GM20431 (cell line): ENCODE data around the gene MGST3.

Experiments used
- in situ Hi-C: fragments of 300-500 bp; cut with MseI, MboI; formaldehyde crosslinking; loops from one replicate; pipeline ENCODE4 v1.15.0; 2020; ENCODE audit warnings: low sequenced_read_pairs; ENCODE audit not compliant: unreplicated experiment

MGST3 gene

DNA sequence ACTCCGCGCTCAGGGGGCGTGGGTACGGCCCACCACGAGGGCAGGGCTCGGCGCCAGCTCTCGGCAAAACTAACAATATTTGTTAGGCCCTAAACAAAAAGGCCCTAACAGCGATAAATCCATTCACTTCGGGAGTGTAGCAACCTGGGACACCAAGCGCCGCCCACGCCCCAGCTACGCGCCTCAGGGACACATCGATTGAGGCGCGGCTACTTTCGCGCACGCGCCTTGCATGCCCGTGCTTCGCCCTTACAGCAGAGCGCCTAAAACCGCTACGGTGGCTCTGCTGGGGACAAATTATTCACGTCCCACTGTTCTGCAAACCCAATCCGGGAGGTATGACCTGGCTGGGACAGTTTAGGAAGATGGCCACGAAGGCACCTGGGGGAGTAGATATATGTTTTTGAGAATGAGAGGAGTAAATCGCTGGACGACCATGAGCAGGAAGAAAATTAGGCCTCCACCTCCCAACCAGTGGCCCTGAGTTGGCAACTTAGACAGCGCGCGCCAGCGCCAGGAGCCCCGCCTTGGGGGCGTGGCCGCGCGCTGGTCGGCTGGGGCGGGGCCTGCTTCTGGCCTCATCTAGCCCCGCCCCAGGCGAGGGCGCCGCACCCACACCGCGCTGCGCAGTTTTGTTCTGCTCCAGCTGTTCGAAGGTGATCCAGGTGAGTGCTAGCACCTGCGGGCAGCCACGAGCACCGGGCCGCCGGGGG, at the start of gene MGST3:
Gene MGST3, plus strand, starts transcription at position 606 of the 713 bp plus-strand sequence. CDS start 18,614 bp downstream, outside the sequence.
- in situ Hi-C loops: no loop called here

DNA sequence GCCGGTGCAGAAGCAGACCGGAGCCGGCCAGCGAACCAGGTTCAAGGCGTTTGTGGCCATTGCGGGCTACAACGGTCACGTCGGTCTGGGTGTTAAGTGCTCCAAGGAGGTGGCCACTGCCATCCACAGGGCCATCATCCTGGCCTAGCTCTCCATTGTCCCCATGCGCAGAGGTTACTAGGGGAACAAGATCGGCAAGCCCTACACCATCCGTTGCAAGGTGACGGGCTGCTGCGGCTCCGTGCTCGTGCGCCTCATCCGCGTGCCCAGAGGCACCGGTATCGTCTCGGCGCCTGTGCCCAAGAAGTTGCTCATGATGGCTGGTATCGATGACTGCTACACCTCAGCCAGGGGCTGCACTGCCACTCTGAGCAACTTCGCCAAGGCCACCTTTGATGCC, 49.1 kb upstream of the MGST3 start:
- in situ Hi-C loops: no loop called here

DNA sequence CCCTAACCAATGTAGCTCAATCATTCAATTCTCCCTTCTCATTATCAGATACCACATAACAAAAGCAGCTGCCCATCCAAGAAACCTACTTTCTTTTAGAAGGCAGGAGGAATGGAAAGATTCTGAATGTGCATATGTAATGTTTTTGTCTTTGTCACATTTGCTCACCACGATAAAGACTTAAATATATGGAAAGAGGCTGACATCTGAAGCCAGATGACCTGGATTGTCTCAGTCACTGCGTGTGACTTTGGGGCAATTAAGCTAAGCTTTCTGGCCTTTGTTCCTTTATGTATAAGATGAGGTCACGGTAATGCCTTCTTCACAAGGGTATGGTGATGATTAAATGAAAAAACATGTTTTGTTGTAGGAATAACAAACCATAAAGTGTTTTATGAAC, 44.6 kb upstream of the MGST3 start:
- in situ Hi-C loops: no loop called here

DNA sequence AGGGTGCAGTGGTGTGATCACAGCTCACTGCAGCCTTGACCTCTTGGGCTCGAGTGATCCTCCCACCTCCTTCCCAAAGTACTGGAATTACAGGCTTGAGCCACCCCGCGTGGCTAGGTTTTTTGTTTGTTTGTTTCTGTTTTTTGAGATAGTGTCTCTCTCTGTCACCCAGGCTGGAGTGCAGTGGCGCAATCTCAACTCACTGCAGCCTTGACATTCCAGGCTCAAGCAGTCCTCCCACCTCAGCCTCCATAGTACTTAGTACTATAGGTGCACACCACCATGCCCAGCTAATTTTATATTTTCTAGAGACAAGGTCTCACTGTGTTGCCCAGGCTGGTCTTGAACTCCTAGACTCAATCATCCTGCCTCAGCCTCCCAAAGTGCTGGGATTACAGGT, 39.6 kb upstream of the MGST3 start:
- in situ Hi-C loops: loop anchor here (5.0 kb wide), 1 partner anchor 199 kb away; no protein-coding TSS in a partner anchor

DNA sequence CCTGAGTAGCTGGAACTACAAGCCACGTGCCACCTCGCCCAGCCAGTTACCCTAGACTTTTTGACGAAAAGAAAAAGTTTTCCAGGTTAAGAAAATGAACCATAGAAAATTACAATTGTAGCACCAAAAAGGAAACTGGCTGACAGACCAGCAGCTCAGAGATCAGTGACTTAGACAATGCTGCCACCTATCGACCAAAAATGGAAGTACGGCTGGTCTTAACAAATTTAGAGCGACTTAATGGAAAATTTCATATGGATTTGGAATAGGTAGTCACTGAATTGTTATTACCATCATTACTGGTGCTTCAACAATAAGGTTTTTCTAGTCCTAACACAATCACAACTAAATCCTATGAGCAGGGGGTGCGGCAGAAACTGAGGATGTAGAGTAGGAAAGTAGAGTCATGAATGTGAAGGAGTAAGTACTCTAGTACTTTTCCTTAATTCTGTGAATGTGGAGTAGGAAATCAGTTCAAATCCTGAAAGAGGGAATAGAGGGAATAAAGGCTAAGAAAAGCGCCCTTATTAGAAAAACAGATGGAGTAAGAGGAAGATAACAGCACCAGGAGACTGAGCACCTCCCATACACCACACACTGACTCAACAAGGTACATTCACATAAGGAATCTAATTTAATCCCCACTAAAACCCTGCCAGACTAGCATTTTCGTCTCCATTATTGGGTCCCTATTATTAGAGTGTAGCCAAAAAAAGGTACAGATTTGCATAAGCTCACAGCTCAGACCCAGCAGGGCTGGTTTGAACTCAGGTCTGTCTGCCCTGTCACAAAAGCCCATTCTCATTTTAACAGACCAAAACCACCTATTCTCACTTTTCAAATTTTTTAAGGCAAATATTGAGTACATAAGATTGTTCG, 37.9 kb upstream of the MGST3 start:
- in situ Hi-C loops: loop anchor here (5.0 kb wide), 1 partner anchor 201 kb away; no protein-coding TSS in a partner anchor

DNA sequence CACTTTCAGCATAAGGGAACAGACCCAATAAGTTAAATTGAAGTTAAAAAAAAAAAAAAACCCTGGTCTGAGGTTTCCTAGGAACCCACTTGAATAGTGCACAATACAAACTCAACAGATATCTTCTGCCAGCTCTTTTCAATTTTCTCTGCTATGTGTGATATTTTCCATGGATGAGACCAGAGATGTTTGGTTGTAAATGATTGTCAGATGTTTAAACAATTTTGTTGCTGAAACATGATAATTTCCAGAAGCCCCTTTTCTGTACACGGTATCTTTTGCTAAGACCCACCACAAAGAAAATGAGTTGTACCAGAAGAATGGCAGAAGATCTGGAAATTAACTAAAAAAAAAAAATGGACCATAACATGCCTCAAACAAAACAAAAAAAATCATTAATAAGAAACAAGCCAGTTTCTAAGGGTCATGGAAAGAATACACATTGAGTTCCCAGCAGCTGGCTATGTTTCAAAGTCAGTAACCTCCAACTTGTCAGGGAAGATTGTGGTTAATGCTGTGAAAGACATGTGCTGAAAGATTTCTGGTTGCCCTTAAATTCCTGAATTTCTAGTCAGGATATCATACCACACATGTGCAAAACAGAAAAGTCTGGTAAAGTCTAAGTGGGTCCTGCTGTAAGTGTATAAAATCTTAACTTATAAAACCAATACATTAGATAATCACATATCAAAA, 35.6 kb upstream of the MGST3 start:
- in situ Hi-C loops: no loop called here

DNA sequence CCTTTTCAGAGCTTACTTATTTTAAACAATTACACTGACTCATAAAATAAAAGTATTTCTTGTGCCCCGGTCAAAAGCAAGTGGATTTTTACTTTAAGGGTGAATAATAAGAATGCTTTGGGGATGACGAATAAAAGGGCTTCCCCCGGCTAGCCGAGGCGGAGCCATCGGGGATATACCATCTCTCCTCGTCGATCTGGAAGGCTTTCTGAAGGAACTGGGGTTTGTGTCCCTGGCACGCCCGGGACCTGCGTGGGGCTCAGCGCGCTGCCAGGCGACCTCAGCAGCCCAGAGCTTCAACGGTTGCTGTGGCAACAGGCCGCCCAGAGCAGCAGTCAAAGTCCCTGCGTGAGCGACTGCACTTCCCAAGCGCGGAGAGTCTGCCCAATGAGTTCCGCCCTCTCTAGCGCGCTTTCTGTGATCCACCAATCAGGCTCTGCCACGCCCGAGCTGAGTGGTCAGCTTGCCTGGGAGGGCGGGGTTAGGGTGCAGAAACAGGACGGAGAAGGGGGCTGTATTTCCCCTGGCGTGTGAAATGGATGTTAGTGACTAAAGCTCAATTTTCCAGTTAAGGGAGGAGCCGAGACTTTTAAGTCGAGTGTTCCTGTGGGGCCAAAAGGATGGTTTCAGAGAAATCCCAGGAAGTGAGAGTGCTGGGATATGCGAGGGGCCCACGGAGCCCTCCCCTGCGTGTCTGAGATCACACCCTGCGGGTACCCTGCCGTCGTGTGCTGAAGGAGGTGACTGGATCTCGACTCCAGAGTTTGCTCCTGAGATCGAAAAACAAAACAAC, 33.0 kb upstream of the MGST3 start:
- in situ Hi-C loops: no loop called here

DNA sequence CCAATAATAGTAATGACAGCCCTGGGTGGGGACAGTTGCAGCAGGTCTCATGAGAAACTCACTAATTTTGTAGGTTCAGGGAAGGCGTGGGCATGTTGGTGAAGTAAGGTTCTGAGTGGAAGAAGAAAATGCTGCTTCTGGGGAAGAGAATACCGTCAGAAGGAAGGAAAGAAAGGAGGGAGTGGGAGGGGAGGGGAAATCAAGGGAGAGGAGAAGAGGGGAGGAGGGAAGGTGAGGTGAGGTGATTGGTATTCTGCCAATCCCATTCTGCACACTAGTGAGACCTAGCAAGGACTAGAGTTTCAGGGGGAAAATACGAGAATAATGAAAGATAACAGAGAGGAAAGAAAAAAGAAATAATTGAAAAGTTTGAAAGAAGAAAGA, 32.4 kb upstream of the MGST3 start:
- in situ Hi-C loops: no loop called here

DNA sequence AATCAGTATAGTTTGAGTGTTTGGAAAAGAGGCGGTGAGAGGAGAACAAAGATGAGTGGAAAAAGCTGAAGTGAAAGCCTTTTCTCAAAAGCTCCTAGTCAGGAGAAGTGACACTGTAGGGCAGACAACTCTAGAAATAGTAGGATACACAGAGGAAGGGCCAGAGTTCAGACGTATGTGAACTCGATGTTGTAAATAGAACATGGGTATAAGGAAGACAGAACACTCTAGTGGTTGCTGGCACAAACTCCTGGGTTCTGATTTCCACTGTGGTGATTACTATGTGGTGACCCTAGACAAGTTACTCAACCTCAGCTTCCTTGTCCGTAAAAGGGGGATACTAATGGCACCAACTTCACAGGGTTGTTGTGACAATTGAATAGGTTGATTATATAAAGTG, 30.2 kb upstream of the MGST3 start:
- in situ Hi-C loops: loop anchor here (25.0 kb wide), 1 partner anchor 312 kb away; no protein-coding TSS in a partner anchor

DNA sequence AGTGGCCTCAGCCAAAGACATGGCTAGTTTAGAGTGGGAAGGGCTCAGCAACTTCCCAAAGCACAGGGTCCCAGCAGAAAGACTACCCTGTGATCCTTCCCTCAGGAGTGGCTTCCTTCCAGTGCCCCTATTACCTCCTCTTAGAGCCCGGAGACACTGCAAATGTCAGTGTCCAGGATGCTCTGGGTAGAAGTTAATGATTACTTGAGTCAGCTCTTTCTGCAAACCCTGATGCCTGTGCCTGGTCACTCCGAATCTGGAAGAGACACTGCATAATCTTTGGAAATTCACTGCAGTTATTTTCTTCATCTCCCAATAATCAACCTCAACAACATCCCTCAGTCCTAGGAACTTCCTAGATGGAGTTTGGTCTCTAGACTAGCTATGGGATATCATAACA, 27.2 kb upstream of the MGST3 start:
- in situ Hi-C loops: loop anchor here (25.0 kb wide), 1 partner anchor 308 kb away; no protein-coding TSS in a partner anchor

DNA sequence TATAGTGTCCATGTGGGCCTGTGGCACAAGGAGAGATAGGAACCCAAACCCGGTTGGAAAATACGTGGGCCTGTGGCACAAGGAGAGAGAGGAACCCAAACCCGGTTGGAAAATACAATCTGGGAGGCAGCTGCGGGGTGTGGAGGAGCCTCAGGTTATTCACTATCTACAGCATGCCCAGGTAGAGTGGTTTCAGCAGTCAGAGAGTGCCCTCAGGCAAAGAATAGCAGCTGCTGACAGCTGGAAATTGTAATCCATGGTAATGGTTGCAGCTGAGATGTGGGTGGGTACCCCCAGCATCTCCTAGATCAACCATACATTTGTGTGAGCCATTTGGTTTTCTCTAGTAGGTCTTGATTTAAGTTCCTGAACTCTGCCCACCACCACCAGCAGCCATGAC, 25.8 kb upstream of the MGST3 start:
- in situ Hi-C loops: loop anchor here (25.0 kb wide), 1 partner anchor 307 kb away; no protein-coding TSS in a partner anchor

DNA sequence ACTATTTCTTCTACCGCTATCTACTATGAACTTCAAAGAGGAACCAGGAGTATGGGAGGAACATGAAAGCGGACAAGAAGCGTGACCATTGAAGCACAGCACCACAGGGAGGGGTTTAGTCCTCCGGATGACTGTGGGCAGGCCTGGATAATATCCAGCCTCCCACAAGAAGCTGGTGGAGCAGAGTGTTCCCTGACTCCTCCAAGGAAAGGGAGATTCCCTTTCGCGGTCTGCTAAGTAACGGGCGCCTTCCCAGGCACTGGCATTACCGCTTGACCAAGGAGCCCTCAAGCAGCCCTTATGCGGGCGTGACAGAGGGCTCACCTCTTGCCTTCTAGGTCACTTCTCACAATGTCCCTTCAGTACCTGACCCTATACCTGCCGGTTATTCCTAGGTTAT, 24.4 kb upstream of the MGST3 start:
- in situ Hi-C loops: loop anchor here (25.0 kb wide), 1 partner anchor 306 kb away; no protein-coding TSS in a partner anchor

DNA sequence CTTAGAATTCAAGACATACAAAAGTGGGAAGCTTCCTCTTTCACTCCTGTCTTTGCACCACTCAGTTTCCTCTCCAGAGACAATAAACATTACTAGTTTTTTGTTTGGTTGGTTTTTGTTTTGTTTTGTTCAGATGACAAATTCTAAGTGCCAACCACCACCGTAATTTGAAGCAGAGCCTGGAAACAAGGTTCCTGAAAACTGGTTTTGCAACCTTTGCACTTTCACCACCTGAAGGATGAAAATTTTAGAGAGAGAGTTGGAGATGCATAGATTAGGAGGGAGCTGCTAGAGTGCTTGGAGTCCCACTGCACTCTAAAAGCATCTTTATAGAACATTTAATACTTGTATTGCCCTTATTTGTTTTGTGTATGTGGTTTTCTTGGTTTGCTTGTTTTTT, 20.2 kb upstream of the MGST3 start:
- in situ Hi-C loops: loop anchor here (25.0 kb wide), 1 partner anchor 301 kb away; no protein-coding TSS in a partner anchor

DNA sequence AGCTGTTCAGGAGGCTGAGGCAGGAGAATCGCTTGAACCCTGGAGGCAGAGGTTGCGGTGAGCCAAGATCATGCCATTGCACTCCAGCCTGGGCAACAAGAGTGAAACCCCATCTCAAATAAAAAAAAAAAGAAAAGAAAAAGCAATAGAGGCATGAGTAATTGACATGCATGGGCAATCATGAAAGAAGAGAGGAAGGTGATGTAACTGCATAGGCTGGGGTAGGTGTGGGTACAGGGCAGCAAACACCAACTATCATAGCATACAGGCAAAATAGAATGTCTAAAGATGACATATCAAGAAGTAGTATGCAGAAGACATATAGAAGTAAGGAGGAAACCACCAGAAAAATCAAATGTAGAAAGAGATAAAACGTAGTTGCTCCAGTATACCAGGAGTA, 19.0 kb upstream of the MGST3 start:
- in situ Hi-C loops: loop anchor here (25.0 kb wide), 1 partner anchor 300 kb away; no protein-coding TSS in a partner anchor

DNA sequence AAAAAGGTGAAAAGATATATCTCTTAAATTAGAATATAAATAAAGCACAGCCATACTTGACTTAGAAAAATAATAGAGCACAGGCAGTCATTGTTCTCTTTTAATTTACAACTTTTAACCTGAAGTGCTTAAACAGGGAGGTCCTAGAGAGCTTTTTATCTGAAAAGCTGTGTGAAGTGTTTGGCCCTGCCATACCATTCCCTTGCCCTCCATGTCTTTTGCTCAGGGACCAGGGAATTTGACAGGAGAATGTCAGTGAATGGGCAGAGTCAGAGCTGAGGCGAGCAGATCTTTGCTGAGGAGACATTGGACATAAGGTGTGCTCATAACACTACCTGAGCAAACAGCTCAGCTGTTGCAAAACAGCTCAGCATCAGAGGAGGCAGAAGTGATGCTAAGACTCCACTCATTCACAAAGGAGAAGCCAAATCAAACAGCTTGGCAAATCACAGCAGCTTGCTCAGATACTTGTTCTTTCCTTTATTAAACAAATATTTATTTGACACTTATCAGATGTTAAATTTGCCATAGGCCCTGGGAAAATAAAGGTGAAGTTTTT, 14.9 kb upstream of the MGST3 start:
- in situ Hi-C loops: loop anchor here (25.0 kb wide), 1 partner anchor 296 kb away; no protein-coding TSS in a partner anchor

DNA sequence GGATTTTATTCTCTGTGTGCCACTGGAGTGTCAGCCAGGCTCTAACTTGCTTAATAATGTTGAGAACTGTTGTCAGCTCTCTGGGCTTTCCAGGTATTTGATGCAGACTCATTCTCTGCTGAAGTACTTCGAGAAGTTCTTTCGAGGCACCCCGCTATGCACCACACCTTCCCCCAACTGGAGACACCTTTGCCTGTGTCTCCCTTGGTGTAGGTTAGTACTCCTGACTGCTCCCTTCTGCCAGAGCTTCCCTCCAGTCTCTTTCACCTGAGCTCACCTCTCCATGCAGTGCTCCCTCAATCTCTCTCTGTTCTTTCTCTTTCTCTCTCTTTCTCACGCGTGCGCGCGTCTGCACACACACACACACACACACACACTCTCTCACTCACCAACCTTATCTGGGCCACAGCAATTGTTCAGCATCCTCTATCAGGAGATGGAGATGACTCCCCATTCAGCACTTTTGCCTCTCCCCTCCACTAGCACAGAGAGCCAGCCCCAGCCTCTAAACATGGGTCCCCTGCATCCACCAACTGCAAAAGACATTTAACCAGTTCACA, 14.0 kb upstream of the MGST3 start:
- in situ Hi-C loops: loop anchor here (25.0 kb wide), 1 partner anchor 295 kb away; no protein-coding TSS in a partner anchor

DNA sequence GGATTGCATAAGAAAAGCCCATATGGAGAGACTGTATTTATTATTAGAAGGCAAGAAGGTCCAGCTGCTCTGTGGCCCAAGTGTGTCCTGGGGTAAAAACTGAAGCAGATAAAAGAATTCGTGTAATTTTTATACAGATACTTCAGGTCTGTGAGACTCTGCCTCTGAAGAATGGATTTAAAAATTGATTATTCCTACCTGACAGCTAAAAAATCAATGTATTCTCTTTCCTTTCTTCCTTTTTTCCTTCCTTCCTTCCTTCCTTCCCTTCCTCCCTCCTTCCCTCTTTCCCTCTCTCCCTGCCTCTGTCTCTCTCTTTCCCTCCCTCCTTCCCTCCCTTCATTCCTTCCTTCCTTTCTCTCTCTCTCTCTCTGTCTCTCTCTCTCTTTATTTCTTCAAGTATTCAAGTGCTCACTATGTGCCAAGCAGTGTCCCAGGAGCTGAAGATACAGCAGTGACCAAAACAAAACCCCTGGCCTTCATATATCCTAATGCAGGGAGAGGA, 11.3 kb upstream of the MGST3 start:
- in situ Hi-C loops: loop anchor here (25.0 kb wide), 1 partner anchor 293 kb away; no protein-coding TSS in a partner anchor

DNA sequence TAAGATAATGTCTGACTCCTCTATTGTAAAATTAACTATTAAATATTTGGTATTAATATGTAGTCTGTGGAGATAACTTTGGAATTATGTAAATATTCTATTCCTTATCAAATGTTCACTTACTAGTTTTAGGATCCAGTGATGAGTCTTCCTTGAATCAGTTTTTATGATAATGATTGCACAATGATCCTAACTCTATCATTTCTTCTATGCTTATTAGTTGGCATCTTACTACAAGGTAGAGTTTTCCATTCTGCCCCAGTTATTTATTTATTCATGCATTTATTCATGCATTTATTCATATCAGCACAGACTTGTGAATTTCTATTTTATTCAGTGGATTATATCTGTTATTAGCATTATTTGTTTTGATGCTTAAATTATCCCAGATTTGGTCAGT, 7.4 kb upstream of the MGST3 start:
- in situ Hi-C loops: loop anchor here (25.0 kb wide), 1 partner anchor 289 kb away; no protein-coding TSS in a partner anchor
